GM21447 (cell line): Measurements from ENCODE around the gene GDA.

Source experiments
- ATAC-seq: cut with Tn5 transposase; IDR thresholded peaks from one replicate; pipeline ENCODE4 v1.9.1; 2021; ENCODE audit not compliant: unreplicated experiment

Gene GDA

DNA sequence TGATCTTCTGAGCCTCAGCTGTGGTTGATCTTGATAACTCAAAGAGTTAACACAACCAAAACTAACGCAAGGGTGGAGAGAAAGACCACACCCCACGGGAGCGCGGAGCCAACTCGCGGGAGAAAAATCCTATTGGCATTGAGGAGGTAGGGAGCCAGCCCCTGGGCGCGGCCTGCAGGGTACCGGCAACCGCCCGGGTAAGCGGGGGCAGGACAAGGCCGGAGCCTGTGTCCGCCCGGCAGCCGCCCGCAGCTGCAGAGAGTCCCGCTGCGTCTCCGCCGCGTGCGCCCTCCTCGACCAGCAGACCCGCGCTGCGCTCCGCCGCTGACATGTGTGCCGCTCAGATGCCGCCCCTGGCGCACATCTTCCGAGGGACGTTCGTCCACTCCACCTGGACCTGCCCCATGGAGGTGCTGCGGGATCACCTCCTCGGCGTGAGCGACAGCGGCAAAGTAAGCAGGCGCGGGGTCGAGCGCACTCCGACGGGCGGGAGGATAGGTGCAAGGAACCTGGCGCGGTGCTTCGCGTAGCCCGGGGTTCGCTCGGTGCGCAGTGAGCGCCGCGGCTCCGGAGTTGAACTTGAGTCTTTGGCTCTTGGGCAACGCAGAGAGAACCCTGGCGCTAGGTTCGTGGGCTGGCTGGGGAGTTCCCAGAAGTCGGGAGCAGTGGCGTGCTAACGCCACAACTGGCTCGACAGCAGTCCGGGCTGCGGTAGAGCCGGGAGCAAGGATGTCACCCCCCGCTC lies at the start of gene GDA:
Gene GDA, plus strand, starts transcription at position 210 of the 745 bp plus-strand sequence. Its CDS starts 120 bp downstream, at position 330.
- no peak for ATAC-seq

DNA sequence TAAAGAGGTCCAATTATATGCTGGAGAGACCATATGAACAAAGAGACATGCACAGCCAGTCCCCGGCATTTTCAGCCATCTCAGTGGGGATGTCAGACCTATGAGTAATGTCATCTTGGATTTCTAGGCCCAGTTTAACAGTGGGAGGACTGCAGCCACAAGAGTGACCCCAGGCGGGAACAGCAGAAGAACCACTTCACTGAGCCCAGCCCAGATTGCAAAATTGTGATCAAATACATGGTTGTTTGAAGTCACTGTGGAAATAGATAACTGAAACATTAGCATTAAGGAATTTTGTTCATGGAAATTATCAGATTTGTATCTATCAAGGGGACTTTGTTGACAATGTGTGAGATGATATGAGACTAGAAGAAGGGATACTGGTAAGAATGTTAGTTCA lies 46.7 kb upstream of the GDA start:
- no peak for ATAC-seq

DNA sequence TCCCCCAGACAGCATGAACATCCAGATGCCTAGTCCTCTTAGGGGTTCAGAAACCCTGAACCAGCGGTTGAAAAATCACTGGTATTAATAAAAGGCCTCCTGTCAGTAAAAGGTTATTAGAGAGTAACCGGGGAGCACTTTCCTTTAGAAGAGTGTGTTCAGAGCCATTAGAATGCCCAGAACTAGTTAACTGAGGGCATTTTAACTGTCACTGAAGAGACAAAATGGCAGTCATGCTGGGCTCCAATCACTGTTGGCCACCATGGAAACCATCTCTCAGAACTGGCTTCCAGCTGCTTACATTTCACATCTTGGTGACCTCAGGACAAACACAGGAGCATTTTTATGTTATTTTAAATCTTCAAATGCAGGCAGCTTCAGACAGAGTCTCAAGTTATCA lies 36.2 kb upstream of the GDA start:
- no peak for ATAC-seq

DNA sequence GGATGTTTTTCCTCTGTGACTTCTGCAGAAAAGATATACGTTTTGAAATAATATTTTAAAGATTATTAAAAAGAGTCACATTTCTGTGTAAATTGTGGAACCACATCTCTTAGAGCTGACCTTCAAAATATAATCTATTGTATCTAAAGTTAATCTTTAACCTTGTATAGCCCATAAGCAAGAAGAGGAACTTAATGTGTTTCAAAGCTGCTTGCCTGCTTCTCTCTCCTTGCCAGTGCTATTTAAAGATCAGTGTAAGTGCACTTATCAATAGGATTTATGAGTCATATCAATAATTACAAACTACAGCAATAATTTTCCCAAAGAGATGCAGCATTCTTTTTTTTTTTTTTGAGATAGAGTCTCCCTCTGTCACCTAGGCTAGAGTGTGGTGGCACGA lies 29.4 kb upstream of the GDA start:
- ATAC-seq: no peak

DNA sequence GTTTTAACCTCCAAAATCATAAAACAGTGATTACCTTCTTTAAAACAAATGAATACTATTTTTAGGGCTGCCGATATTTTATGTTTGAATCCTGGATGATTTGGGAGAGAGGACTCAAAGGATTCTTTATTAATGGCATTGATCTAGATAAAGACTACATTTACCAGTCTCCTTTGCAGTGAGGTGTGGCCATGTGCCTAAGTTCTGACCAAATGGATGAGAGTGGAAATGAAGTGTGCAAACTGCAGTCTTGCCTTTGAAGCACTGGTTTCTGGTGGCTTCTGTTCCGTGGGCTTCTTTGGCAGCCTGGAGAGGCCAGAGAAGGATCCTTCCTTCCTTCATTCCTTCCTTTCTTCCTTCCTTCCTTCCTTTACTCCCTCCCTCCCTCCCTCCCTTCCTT lies 24.3 kb upstream of the GDA start:
- ATAC-seq: no peak

DNA sequence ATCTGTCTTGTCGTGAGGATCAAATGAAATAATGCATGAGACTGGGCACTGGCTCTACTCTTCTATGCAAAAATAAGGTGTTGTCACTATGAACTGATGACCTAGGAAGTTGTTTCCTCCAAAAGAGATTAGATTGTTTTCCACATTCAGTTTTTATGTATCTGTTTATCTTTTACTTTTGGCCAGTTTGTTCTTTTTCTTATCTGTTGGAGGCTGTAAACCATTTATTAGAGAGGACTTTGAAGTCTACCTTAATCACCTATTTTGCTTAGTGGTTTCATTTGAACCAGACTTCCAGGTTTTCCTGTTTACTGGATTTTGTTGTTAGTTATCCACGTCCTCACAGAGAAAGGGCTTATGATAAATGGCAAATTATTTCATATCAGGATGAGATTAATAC lies 21.5 kb upstream of the GDA start:
- no peak for ATAC-seq

DNA sequence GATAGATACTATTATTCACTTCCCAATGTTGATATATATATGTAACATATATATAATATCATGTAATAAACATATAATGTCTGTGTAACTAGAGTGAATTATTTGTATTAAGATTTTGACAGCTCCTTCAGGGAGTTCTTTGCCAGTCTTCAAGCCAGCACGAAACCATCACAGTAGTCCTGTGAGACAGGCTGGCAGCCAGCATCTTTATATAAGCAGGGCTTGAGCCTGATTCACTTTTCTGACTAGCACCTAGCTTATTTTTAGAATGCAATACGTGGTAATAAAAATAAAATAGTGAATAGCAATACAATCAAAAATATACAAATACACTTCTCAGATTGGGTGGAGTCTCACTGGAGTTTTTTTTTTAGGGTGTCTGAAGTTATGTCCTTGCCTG lies 20.7 kb upstream of the GDA start:
- ATAC-seq: no peak

DNA sequence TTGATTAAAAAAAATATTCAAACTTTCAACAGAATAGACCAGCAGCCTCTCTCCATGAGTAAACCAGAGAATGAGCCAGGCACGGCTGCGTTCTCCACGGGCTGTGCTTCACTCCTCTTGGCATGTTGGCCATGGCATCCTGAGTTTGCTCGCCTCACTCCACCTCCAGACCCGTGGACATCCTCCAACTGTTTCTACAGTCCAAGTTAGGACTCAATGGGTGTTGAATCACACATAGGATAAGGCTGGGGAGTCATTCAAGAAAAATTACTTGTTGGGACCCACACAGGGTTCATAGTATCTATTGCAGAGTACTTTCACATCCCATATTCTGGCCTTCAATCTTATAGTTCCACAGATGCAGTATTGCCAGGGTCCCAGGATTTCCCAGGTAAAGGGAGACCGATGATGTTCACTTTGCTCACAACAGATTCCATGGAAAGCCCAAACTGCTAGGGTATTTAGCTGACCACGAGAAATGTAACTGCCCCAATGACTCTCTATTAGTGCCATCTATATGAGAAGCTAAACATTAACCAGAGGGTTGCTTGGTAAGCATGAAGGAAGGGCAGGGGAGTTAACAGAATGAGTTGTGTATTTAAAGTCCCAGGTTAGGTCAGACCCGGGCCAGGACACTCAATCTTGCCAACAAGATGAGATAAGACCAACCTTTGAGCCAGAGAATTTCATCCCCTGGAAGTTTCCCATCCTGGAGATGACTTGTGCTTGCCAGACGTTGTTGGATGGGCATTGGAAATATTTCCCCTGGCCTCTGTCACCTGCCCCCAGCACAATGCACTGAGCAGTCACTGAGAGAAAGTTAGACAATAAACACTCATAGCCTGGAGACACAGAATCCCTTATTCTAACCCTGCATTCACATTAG lies 19.7 kb upstream of the GDA start:
- ATAC-seq: no peak

DNA sequence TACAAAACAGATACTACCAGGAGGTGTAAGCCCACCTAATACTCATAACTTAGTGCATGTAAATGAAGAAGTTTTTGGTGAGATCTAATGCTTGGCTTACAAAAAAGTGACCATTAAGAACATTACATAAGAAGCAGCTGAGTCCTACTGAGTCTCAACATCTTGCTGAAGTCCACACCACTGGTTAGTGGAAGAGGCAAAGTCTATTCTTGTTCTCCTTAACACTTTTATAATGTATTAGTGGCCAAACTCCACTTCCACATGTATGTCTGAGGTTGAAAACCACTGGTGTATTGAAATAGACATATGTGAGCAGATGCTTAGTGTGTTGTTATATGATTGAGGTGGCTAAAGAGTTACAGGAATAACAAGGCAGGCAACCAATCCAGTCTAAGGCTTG lies 18.9 kb upstream of the GDA start:
- ATAC-seq: no peak

DNA sequence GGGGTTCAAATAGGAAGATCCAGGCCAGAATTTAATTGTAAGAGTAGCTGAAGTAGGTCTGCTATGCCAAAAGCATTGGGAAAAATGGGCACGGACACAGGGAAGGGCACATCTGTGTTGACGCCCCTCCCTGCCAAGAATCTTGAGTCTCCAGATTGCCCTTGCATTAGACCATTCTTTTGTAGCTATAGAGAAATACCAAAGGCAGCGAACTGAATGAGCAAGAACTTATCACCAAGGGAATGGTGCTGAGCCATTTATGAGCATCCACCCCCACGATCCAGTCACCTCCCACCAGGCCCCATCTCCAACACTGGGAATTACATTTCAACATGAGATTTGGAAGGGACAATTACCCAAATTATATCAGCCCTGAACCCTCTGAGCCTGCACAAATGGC lies 18.0 kb upstream of the GDA start:
- no peak for ATAC-seq

DNA sequence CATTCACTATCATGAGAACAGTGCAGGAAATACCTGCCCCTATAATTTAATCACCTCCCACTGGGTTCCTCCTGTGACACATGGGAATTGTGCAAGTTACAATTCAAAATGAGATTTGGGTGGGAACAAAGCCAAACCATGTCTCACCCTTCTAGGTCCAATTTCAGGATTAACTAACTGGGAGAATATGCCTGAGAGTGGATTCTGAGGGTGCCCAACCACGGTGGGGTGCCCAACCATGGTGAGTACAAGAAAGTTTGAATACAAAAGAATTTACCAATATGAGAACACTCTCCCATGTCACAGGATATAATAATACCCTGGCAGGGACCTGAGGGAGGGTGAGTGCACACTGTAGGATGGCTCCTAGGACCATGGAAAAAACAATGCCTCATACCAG lies 17.2 kb upstream of the GDA start:
- no peak for ATAC-seq

DNA sequence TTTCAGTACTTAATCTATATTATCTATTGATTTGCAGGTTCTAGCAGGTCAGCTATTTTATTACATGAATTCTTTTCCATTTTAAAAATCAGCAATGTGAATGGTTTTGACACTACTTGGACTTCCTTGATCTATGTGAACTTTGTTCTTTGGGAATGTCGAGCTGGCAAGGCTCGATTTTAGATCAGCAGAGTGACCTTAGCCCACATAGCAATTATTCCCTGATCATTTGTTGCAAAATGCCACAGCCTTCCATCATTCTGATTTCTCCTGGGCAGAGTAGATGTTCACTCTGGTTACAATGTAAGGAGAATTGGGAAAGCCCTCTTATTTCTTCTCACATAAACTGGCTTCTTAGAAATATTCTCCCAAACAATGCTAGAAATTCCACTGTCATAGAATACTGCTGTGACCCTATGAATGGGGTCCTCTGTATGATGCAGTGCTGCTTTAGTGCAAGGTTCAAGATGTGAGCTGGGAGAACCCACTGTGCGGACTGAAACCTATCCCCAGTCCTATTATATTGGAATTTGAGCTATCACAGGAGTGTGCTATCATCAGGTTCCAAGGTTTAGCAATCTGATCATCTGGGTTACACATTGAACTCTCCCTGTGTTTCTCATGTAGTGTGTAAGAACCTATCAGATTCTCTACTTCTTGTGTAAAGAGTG lies 15.7 kb upstream of the GDA start:
- ATAC-seq: no peak

DNA sequence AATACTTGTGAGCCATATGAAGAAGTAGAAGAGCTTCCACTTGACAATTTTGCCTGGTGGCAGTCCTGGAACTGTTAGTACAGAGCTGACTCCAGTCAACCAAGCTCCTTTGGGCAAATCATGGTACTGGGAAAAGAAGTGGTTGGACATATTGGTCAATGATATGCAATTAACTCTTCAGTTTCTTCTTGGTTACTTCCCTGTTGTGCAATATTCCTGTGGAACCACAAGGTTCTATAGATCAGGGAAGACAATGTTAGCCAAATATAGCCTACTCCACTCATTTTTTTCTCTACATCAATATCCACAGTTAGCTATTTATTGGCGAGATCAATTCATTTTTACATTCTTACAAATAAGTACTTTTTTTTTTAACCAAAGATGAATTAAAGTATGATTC lies 14.4 kb upstream of the GDA start:
- no peak for ATAC-seq

DNA sequence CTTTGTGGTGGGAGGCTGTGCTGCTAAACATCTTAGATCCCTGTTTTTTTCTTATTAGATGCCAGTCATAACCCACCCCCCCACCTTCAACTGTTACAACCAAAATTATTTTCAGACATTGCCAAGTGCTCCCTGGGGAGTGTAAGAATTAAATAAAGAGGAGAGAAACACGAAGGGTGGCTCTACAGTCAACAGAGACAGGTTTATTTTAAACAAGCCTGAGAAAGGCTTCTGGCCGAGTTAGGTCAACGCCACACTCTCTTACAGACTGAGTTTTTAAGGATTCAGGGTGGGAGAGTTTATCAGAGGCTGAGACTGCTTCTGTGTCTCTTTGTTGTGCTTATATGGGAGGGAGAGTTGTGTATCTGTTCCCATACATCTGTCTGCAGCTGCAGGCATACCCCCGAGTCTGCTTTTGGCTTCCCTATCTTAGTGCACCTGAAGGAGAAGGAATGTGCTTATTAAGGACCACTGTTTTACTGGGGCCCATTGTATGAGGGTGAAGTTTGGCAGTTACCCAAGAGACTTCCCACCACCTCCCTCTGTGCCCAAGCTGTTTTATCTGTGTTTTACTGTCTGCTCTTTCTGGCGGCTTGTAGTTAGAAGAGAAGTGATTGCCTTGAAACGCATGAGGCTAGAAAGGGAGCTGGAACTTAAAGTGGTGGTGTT lies 11.4 kb upstream of the GDA start:
- ATAC-seq: no peak

DNA sequence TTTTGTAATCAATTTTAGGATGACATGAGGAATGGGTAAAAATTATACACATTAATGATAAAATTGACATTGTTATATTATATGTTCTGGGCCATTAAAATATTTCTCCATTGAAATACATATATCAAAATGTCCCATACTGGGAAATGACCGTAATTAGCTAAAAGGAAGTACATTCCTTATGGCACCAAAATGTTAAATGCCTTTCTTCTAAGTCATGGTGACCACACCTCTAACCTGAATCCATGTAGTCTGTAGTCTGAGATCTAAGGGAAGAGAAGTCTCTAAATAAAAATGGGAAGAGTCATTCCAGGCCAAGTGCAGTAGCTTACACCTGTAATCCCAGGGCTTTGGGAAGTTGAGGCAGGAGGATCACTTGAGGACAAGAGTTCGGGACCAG lies 10.0 kb upstream of the GDA start:
- ATAC-seq: no peak

DNA sequence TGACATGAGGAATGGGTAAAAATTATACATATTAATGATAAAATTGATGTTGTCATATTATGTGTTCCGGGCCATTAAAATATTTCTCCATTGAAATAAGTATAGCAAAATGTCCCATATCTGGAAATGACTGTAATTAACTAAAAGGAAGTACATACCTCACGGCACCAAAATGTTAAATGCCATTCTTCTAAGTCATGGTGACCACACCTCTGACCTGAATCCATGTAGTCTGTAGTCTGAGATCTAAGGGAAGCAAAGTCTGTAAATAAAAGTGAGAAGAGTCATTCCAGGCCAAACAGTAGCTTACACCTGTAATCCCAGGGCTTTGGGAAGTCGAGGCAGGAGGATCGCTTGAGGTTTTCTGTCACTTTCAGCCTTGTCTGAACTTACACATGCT lies 8.7 kb upstream of the GDA start:
- ATAC-seq: no peak

DNA sequence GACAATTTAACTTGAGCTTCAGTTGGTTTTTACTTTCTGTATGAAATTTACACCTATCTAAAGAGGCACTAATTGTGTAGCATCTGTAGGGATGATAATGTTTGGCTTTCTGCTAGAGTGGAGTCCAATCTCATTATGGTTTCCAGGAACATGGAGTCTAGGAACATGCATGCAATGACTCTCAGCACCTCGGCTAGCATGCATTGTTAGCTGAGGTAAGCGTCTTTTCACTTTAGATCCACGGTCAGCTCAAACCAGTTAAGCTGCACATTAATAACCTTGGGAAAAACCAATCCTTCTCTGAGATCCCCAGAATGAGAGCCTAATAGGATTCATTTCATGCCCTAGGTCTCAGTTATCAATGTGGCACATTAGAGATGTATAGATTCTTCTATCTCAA lies 7.8 kb upstream of the GDA start:
- ATAC-seq: no peak

DNA sequence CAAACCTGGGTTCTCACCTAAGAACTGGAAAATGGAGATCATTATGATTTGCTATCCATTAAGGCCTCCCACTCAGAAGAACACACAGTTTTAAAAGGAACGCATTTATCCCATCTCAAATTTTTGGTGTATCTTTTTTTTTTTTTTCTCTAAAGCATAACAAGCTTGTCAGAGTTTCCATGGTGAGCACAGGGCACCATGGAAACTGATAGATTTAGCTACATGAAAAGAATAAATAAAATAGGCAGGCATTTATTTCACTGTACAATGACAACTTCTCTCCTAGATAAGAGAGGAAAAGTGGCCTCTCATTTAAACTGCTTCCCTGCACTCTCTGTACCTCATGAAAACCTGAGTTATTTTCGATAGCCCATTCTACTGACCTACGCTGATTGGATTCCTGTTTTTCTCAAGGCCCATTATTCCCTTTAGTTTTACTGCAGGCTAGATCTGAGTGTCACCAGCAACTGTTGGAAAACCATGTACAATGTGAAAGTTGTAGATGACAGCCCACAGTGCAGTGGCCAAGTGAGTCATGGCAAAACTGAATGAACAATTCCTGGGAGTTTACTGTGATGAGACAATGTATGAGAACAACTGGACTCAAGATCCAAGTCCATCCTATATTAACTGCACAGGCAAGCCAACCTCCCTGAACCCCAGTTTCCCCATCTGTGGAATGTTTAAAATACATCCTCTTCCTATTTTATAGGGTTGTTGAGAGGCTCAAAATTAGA lies 4.3 kb upstream of the GDA start:
- ATAC-seq: no peak

DNA sequence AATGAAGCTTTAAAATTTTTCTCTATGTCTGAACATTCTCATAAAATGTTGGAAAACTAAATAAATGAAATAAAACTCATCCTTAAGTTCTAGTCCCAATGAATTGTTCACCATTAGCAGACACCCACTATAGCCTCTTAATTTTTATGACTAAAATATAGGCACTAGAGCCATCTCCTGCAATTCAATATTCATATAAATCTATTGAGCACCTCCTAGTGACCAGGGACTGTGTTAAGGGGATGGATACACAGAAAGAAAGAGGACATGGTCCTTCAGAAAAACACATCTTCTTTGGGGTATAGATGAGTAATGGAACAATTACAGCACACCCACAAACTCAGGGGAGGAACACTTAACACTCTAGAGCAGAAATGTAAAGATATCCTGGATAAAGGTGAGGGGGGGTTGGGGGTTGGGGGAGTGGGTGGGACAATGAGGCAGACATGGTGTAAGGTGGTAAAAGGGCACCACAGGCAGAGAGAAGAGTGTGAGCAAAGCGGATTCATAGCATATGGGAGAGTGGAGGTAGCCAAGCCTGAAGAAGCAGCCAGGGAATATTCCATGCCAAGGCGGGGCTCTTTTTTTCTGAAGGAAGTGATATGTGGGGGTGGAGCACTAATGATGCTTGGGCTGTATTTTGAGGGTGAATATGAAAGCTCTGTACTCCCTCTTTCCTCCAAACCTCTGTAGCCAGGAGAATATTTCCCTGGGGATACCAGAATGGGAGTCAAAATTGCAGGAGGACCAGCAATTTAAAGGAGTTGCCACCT lies 3.3 kb upstream of the GDA start:
- ATAC-seq: no peak

DNA sequence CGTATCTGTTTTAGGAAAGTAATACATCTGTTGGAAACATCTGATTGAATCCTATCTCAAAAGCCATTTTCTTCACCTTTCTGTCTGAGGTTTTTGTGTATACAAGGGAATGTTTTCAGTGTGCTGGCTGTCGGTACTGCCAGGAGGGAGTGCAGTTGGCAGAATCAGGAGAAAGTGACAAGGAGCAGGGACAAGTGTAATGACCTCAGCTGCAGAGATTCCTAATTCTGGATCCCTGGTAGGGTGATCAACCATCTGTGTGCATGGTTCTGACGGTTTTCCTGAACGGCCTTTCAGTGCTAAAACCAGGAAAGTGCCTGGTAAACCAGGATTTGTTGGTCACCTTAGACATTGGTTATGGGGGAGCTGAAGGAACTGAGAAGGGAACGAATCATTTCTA lies 1.6 kb upstream of the GDA start:
- no peak for ATAC-seq
